ENCODE results near the gene DEFB124. TPM values are rescaled to one million over a fixed set of nuclear protein-coding genes. Genes with fewer than 3 reads are reported as not detected.
A peak's percentile ranks its signal among the peaks of the same experiment; 100 is the strongest.
"Not testable (repeated sequence)": the region's sequence is repeated elsewhere in the genome, so short reads cannot be mapped to it uniquely, and the experiment has no call there.

DEFB124 gene
- total RNA-seq, 6 experiments from 2014 or later: not detected

DNA sequence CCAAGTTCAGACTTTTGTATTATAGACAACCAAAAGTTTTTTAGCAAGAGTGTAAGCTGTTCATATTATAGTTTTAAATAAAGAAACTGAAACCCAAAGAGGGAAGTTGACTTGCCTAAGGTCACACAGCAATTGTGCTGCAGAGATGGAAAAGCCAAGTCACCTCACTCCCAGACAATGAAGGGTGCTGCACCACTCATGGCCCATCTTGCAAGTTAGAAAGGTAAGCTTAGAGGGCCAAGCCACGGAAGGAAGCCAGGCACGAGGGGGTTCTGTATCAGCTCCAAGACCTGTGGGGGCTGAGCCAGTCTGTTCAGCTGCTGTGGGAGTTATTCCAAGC is 860 bp downstream of the DEFB124 start:
- Mint-ChIP-seq H3K36me3 (ENCODE audit: low read depth) (no peaks in the 10 kb centered on the region), H3K9me3 (peaks cover 5% of the 10 kb centered on the region; the same call in 1 of the 2 replicates), H3K4me3 (no peak overlapping the region), H3K27ac (no peak overlapping the region), H3K4me1 (ENCODE audit: low read depth) (0 out of 2 replicates have a peak, but pooled peaks cover 6% of the 10 kb centered on the region), H3K27me3 (ENCODE audit: insufficient read depth) (peaks cover 25% of the 10 kb centered on the region)
- DNase-seq: no peak
- TF ChIP-seq, protein P1, sequence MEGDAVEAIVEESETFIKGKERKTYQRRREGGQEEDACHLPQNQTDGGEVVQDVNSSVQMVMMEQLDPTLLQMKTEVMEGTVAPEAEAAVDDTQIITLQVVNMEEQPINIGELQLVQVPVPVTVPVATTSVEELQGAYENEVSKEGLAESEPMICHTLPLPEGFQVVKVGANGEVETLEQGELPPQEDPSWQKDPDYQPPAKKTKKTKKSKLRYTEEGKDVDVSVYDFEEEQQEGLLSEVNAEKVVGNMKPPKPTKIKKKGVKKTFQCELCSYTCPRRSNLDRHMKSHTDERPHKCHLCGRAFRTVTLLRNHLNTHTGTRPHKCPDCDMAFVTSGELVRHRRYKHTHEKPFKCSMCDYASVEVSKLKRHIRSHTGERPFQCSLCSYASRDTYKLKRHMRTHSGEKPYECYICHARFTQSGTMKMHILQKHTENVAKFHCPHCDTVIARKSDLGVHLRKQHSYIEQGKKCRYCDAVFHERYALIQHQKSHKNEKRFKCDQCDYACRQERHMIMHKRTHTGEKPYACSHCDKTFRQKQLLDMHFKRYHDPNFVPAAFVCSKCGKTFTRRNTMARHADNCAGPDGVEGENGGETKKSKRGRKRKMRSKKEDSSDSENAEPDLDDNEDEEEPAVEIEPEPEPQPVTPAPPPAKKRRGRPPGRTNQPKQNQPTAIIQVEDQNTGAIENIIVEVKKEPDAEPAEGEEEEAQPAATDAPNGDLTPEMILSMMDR (IDR thresholded peaks at IDR 0.05): no peak

DNA sequence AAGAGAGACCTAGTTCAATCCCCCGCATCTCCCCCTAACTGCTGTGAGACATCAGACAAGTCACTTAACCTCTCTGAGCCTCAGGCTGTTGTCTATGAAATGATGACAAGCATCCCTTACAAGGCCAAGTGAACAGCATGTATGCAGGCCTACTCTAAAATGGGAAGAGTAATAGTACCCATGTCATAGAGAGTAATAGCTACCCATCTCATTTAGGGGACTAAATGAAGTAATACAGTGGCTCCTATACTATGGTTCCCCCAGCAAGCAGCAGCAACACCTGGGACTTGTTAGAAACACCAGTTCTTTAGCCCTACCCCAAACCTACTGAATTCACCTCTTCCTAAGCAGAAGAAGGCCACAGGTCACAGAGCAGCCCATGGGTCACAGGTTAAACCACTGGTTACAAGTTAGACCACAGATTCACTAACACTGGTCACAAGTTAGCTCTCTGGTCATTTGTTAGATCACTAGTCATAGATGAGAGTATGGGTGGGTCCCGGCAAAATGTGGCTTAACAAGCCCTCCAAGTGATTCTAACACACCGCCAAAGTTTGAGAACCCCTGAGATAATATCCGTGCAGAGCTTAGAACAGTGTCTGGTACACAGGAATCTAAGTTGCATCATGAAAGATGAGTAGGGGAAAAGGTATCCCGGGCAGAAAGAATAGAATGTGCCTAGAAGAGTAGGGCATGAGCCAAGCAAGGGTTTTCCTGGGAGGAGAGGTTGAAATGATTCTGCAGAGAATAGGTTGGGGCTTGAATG is 1.4 kb downstream of the DEFB124 start:
- H3K4me3 Mint-ChIP-seq: no peak overlapping the region
- H3K27me3 Mint-ChIP-seq (ENCODE audit: insufficient read depth): peaks cover 25% of the 10 kb centered on the region
- peaks cover 5% of the 10 kb centered on the region; the same call in 1 of the 2 replicates for H3K9me3 Mint-ChIP-seq
- H3K27ac Mint-ChIP-seq: no peak overlapping the region
- no peaks in the 10 kb centered on the region for H3K36me3 Mint-ChIP-seq (ENCODE audit: low read depth)
- TF ChIP-seq, protein P1 (IDR thresholded peaks at IDR 0.05): no peak
- no peak for DNase-seq
- H3K4me1 Mint-ChIP-seq (ENCODE audit: low read depth): 0 out of 2 replicates have a peak, but pooled peaks cover 6% of the 10 kb centered on the region

DNA sequence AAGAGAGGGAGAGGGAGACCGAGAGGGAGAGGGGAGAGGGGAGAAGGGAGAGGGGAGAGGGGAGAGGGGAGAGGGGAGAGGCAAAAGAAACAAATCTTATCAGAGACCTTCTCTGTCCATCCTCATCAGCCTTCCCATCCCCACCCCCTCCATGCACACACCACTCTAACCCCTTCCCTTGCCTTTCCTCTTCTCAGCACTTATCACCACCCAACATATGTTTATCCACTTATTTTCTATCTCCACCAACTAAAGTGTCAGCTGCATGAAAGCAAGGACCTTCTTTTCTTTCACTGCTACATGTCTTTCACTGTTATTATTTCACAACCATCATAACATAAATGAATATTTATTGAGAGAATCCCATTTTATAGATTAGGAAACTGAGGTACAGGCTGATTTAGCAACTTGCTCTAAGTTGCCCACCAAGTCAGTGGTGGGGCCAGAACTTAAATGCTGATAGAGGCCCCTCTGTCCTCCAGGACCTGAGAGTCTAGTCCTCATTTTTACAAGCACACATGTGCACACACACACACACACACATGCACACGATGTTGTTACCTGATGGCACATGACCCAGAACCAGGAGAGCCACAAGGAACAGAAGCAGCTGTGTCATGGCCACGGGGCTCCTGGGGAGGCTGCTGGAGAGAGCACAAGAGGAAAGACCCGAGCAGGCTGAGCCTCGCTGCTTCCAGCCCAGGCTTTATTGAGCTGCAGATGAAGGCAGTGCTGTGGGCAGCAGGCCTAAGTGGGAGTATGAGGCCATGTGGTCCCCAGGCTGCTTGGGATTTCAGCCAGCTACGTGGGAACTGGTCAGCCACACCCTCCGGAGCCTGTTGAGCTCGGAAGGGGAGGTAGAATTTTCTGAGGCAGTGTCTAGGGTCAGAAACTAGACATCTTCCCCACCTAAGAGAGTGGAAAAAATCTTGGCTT is 2.3 kb downstream of the DEFB124 start:
- H3K4me1 Mint-ChIP-seq (ENCODE audit: low read depth): 0 out of 2 replicates have a peak, but pooled peaks cover 6% of the 10 kb centered on the region
- no peaks in the 10 kb centered on the region for H3K36me3 Mint-ChIP-seq (ENCODE audit: low read depth)
- DNase-seq: no peak
- H3K4me3 Mint-ChIP-seq: no peak overlapping the region
- H3K9me3 Mint-ChIP-seq: peaks cover 5% of the 10 kb centered on the region; the same call in 1 of the 2 replicates
- peaks cover 29% of the 10 kb centered on the region for H3K27me3 Mint-ChIP-seq (ENCODE audit: insufficient read depth)
- TF ChIP-seq, protein P1 (IDR thresholded peaks at IDR 0.05): no peak
- no peak overlapping the region for H3K27ac Mint-ChIP-seq

DNA sequence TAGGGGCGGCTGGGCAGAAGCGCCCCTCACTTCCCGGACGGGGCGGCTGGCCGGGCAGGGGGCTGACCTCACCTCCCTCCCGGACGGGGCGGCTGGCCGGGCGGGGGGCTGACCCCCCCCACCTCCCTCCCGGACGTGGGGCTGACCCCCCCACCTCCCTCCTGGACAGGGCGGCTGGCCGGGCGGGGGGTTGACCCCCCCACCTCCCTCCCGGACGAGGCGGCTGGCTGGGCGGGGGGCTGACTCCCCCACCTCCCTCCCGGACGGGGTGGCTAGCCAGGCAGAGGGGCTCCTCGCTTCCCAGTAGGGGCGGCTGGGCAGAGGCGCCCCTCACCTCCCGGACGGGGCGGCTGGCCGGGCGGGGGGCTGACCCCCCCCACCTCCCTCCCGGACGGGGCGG is 4.0 kb downstream of the DEFB124 start:
- not testable (repeated sequence) for H3K9me3 Mint-ChIP-seq; H3K27ac Mint-ChIP-seq; DNase-seq; H3K4me3 Mint-ChIP-seq; H3K4me1 Mint-ChIP-seq (ENCODE audit: low read depth); H3K36me3 Mint-ChIP-seq (ENCODE audit: low read depth)
- H3K27me3 Mint-ChIP-seq (ENCODE audit: insufficient read depth): peaks cover 22% of the 10 kb centered on the region

DNA sequence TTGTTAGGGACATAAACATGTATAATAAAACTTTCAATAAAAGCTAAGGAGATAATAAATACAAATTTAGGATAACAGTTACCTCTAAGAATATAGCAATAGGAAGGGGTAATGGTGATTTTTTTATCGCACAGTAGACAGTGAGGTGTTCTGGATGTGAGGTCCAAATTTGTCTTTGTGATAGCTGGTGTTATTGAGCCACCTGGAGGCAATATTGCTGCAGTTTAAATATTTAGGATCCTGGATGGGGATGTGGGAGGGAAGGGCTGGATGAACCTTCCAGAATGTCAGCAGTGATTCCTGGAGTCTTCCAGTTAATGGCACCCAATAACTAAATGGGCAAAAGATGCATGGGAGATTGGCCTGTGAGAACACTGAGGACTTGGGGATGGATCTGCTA is 20.6 kb downstream of the DEFB124 start:
- DNase-seq: no peak
- Mint-ChIP-seq H3K9me3 (no peaks in the 10 kb centered on the region), H3K27ac (no peak overlapping the region), H3K36me3 (ENCODE audit: low read depth) (no peaks in the 10 kb centered on the region), H3K27me3 (ENCODE audit: insufficient read depth) (peaks cover 5% of the 10 kb centered on the region), H3K4me3 (no peak overlapping the region), H3K4me1 (ENCODE audit: low read depth) (peaks cover 5% of the 10 kb centered on the region)
- TF ChIP-seq, protein P1 (IDR thresholded peaks at IDR 0.05): no peak

DNA sequence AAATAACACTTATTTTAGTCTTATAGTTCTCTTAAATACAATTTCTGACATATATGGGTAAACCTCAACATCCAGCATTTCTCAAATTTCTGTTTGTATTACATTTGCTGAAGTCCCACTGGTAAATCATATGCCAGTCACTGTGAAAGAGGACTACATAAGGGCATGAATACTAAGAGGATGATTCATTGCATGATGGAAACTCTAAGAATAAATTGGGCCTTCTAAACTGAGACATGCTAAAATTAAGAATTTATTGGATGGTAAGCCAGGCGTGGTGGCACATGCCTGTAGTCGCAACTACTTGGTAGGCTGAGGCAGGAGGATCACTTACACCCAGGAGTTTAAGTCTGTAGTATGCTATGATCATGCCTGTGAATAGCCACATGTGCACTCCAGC is 22.4 kb downstream of the DEFB124 start:
- H3K4me3 Mint-ChIP-seq: no peak overlapping the region
- H3K36me3 Mint-ChIP-seq (ENCODE audit: low read depth): no peaks in the 10 kb centered on the region
- H3K27me3 Mint-ChIP-seq (ENCODE audit: insufficient read depth): peaks cover 8% of the 10 kb centered on the region
- H3K9me3 Mint-ChIP-seq: no peaks in the 10 kb centered on the region
- no peak overlapping the region for H3K27ac Mint-ChIP-seq
- TF ChIP-seq, protein P1 (IDR thresholded peaks at IDR 0.05): no peak
- peak; percentile 4 for DNase-seq
- H3K4me1 Mint-ChIP-seq (ENCODE audit: low read depth): peaks cover 5% of the 10 kb centered on the region

Measured in HFFc6 (cell line).